Measurements from ENCODE around the gene ADAM29.
A peak's percentile ranks its signal among the peaks of the same experiment; 100 is the strongest.

The ADAM29 gene

DNA sequence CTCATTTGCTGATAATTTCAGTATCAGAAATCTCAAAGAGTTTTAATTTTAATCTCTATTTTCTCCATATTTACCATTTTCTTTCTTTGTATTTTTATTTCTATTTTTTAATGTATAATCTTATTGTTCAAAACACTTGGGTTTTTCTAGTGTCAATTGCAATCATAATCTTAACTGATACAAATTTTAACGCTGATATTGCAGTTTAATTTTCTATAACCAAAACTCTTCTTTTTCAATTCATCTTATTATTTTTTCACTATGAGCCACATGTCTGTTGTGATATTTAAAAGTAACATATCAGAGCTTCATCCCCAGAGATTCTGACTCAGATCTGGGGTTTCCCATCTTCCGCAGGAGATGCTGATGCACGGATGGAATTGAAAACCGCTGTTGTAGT, 16.2 kb downstream of the ADAM29 start:
- no peaks in the 10 kb centered on the region for H3K27me3 ChIP-seq (ENCODE audit: insufficient read depth, low read length)
- no peaks in the 10 kb centered on the region for H4K20me1 ChIP-seq (ENCODE audit: insufficient read depth, low read length)
- H3K79me2 ChIP-seq (ENCODE audit: insufficient read depth, low read length) = no peaks in the 10 kb centered on the region
- H3K27ac ChIP-seq (ENCODE audit: low read depth, low read length, poor library complexity, severe bottlenecking) = no peak overlapping the region
- H3K4me2 ChIP-seq (ENCODE audit: low read length) = no peak overlapping the region
- H3K36me3 ChIP-seq (ENCODE audit: insufficient read depth, low read length) = peaks cover 32% of the 10 kb centered on the region
- H3K9me2 ChIP-seq (ENCODE audit: low read depth, low read length) = no peaks in the 10 kb centered on the region
- peaks cover 32% of the 10 kb centered on the region for H3K4me1 ChIP-seq (ENCODE audit: insufficient read depth, low read length, severe bottlenecking)
- TF ChIP-seq, protein P1, sequence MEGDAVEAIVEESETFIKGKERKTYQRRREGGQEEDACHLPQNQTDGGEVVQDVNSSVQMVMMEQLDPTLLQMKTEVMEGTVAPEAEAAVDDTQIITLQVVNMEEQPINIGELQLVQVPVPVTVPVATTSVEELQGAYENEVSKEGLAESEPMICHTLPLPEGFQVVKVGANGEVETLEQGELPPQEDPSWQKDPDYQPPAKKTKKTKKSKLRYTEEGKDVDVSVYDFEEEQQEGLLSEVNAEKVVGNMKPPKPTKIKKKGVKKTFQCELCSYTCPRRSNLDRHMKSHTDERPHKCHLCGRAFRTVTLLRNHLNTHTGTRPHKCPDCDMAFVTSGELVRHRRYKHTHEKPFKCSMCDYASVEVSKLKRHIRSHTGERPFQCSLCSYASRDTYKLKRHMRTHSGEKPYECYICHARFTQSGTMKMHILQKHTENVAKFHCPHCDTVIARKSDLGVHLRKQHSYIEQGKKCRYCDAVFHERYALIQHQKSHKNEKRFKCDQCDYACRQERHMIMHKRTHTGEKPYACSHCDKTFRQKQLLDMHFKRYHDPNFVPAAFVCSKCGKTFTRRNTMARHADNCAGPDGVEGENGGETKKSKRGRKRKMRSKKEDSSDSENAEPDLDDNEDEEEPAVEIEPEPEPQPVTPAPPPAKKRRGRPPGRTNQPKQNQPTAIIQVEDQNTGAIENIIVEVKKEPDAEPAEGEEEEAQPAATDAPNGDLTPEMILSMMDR (IDR thresholded peaks at IDR 0.05; ENCODE audit: low read length) = no peak
- no peak for TF ChIP-seq EZH2 (IDR thresholded peaks at IDR 0.05; ENCODE audit: borderline replicate concordance, low read length)
- H2AFZ ChIP-seq (ENCODE audit: low read length) = no peak overlapping the region
- no peak overlapping the region for H3K4me3 ChIP-seq (ENCODE audit: low read depth, low read length, poor library complexity, severe bottlenecking)
- H3F3A ChIP-seq (ENCODE audit: insufficient read depth, low read length) = 0 out of 2 replicates have a peak, but pooled peaks cover 5% of the 10 kb centered on the region
- peaks cover 44% of the 10 kb centered on the region for H3K9me3 ChIP-seq (ENCODE audit: low read length)
- H3K9ac ChIP-seq (ENCODE audit: low read length) = no peak overlapping the region

DNA sequence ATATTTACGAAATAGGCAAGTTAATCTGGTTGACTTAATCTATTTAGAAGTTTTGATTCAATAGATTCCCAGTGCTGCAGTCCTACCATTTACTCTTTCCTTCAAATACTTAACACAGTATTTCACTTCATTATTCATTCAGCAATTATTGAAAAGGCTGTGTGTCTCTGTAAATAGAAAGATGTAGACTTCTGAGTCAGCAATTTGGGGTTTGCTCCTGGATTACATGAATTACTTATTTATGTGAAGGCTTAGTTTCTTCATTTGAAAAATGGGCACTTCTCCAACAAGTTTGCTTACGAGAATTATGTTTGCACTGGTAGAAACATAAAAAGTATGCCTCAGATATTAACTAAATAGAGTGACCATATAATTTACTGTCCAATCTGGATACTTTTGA, 17.4 kb downstream of the ADAM29 start:
- Histone ChIP-seq H3K9me3 (ENCODE audit: low read length) (peaks cover 44% of the 10 kb centered on the region), H3K9me2 (ENCODE audit: low read depth, low read length) (no peaks in the 10 kb centered on the region), H3K4me3 (ENCODE audit: low read depth, low read length, poor library complexity, severe bottlenecking) (no peak overlapping the region), H3K27me3 (ENCODE audit: insufficient read depth, low read length) (no peaks in the 10 kb centered on the region), H3K4me2 (ENCODE audit: low read length) (no peak overlapping the region), H3K27ac (ENCODE audit: low read depth, low read length, poor library complexity, severe bottlenecking) (no peak overlapping the region), H3K9ac (ENCODE audit: low read length) (no peak overlapping the region), H3K79me2 (ENCODE audit: insufficient read depth, low read length) (no peaks in the 10 kb centered on the region), H3K4me1 (ENCODE audit: insufficient read depth, low read length, severe bottlenecking) (peaks cover 19% of the 10 kb centered on the region), H2AFZ (ENCODE audit: low read length) (no peak overlapping the region), H4K20me1 (ENCODE audit: insufficient read depth, low read length) (no peaks in the 10 kb centered on the region), H3K36me3 (ENCODE audit: insufficient read depth, low read length) (peaks cover 32% of the 10 kb centered on the region), H3F3A (ENCODE audit: insufficient read depth, low read length) (no peaks in the 10 kb centered on the region)
- TF ChIP-seq, protein P1 (IDR thresholded peaks at IDR 0.05; ENCODE audit: low read length) = no peak
- TF ChIP-seq EZH2 (IDR thresholded peaks at IDR 0.05; ENCODE audit: borderline replicate concordance, low read length) = no peak

DNA sequence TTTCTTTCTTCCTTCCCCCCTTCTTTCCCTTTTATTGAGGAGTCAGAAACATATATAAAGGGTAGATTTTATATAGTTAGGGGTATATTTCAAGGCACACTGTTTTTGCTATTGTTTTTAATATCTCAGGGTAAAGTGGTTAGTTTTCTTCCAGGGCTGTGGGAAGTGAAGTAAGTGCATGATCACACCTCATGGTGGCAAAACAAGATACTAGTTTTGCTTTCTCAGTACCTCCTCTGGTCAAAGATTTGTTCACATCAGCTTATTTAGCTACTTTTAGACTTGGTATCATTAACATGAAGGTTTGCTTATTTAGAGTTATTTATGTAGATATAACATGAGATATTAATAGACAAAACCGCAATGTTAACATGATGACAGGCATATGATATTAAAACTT, 21.8 kb downstream of the ADAM29 start:
- Histone ChIP-seq H3K4me1 (ENCODE audit: insufficient read depth, low read length, severe bottlenecking) (no peaks in the 10 kb centered on the region), H3K9me2 (ENCODE audit: low read depth, low read length) (no peaks in the 10 kb centered on the region), H3K9me3 (ENCODE audit: low read length) (peaks cover 27% of the 10 kb centered on the region), H3K36me3 (ENCODE audit: insufficient read depth, low read length) (peaks cover 15% of the 10 kb centered on the region; the same call in 1 of the 2 replicates), H2AFZ (ENCODE audit: low read length) (0 out of 2 replicates have a peak overlapping the region, but pooled peaks have one; percentile 5), H3K27ac (ENCODE audit: low read depth, low read length, poor library complexity, severe bottlenecking) (no peak overlapping the region), H3K4me3 (ENCODE audit: low read depth, low read length, poor library complexity, severe bottlenecking) (no peak overlapping the region), H3F3A (ENCODE audit: insufficient read depth, low read length) (no peaks in the 10 kb centered on the region), H3K27me3 (ENCODE audit: insufficient read depth, low read length) (no peaks in the 10 kb centered on the region), H3K4me2 (ENCODE audit: low read length) (no peak overlapping the region), H3K9ac (ENCODE audit: low read length) (no peak overlapping the region), H4K20me1 (ENCODE audit: insufficient read depth, low read length) (no peaks in the 10 kb centered on the region), H3K79me2 (ENCODE audit: insufficient read depth, low read length) (no peaks in the 10 kb centered on the region)
- TF ChIP-seq, protein P1 (IDR thresholded peaks at IDR 0.05; ENCODE audit: low read length) = no peak
- no peak for TF ChIP-seq EZH2 (IDR thresholded peaks at IDR 0.05; ENCODE audit: borderline replicate concordance, low read length)
